Prostate gland (tissue), 2 donors: ENCODE data around the gene ARMH2. TPM values are rescaled to one million over a fixed set of nuclear protein-coding genes. Genes with fewer than 3 reads are reported as not detected.

Experiments
- DNase-seq: peaks from one replicate; pipeline ENCODE4 v3.0.0-alpha.2; 2019; ENCODE audit warnings: low spot score
- H3K27ac ChIP-seq, 2 donors: fragments of 200-600 bp; sonication (generic); 2 replicates each; pipeline ENCODE4 v1.5.1; 2017 to 2019
- H3K27me3 ChIP-seq: fragments of 200-600 bp; sonication (generic); replicated peaks from 2 replicates; pipeline ENCODE4 v1.5.1; 2019; ENCODE audit not compliant: insufficient read depth
- H3K36me3 ChIP-seq, 2 donors: fragments of 200-600 bp; sonication (generic); 1 replicate in 1 of 2; 2 replicates in 1 of 2; pipeline versions ENCODE4 v1.5.1 to v1.8.1; 2017 to 2019
- H3K4me1 ChIP-seq: fragments of 200-600 bp; sonication (generic); replicated peaks from 2 replicates; pipeline ENCODE4 v1.5.1; 2019
- H3K4me3 ChIP-seq, 2 donors: fragments of 200-600 bp; sonication (generic); 2 replicates each; pipeline ENCODE4 v1.5.1; 2017 to 2019
- H3K9me3 ChIP-seq: fragments of 200-600 bp; sonication (generic); 2 replicates; pipeline ENCODE4 v1.5.1; 2017
- CTCF ChIP-seq, 4 experiments: fragments of 200-600 bp in 2 of 4; fragments of 450-650 bp in 2 of 4; sonication (generic) in 2 of 4; IDR thresholded peaks; 1 replicate in 3 of 4; 2 replicates in 1 of 4; pipeline ENCODE4 v1.5.1; 2016 to 2019; ENCODE audit warnings: antibody characterized with exemption in 4 of 4, mild to moderate bottlenecking in 2 of 4, moderate library complexity in 2 of 4
- POLR2A ChIP-seq: fragments of 450-650 bp; IDR thresholded peaks from one replicate; pipeline ENCODE4 v1.6.1; 2016; ENCODE audit warnings: antibody characterized with exemption, mild to moderate bottlenecking
- POLR2AphosphoS5 ChIP-seq: sonication (generic); formaldehyde crosslinking; IDR thresholded peaks from one replicate; pipeline ENCODE4 v1.6.1; 2017; ENCODE audit warnings: antibody characterized with exemption
- WGBS: methylation state at CpG from one replicate; pipeline ENCODE4 v1.1.5; 2018; 5-methylcytosine and 5-hydroxymethylcytosine counted together
- intact Hi-C: fragments of 100-400 bp; cut with DNase I; formaldehyde crosslinking; loops from one replicate; pipeline ENCODE4 v1.14.2; 2022
- total RNA-seq, 2 donors: library from RNA; depleted of rRNA; stranded (reverse); fragments of >200 nt; gene quantifications; one replicate each; pipeline ENCODE4 v1.1.0, GENCODE V29; 2016

The ARMH2 gene
- total RNA-seq, 2 donors from 2014 or later = not detected

GRCh38 chr6:24827970-24828369 is 29.3 kb upstream of the ARMH2 start:
- 54% methylated on average over 8 of the region's 8 CpGs for WGBS
- H3K27me3 ChIP-seq = no peaks in the 10 kb centered on the region
- DNase-seq = no peak

GRCh38 chr6:24827162-24827561 is 28.4 kb upstream of the ARMH2 start:
- no peaks in the 10 kb centered on the region for H3K9me3 ChIP-seq
- no peaks in the 10 kb centered on the region for H3K4me1 ChIP-seq
- no peak overlapping the region for H3K27ac ChIP-seq
- H3K27me3 ChIP-seq = no peaks in the 10 kb centered on the region
- TF ChIP-seq POLR2AphosphoS5 (no peak), CTCF (IDR thresholded peaks at IDR 0.05) (no peak), POLR2A (no peak)
- intact Hi-C loops = no loop called here
- 49% methylated on average over 3 of the region's 3 CpGs for WGBS
- H3K4me3 ChIP-seq = no peak overlapping the region
- H3K36me3 ChIP-seq = no peaks in the 10 kb centered on the region
- DNase-seq = peak; percentile 29

More at GRCh38 chr6:24827970-24828369, 29.3 kb upstream of the ARMH2 start:
- intact Hi-C loops = no loop called here
- H3K36me3 ChIP-seq = no peaks in the 10 kb centered on the region
- H3K4me3 ChIP-seq = no peak overlapping the region
- no peak overlapping the region for H3K27ac ChIP-seq
- TF ChIP-seq CTCF (IDR thresholded peaks at IDR 0.05) (no peak), POLR2AphosphoS5 (no peak)
- no peaks in the 10 kb centered on the region for H3K4me1 ChIP-seq
- H3K9me3 ChIP-seq = no peaks in the 10 kb centered on the region

GRCh38 chr6:24825130-24825630 is 26.5 kb upstream of the ARMH2 start:
- WGBS = 55% methylated on average over 2 of the region's 2 CpGs
- no peak for DNase-seq
- Histone ChIP-seq H3K27ac (no peak overlapping the region), H3K27me3 (no peaks in the 10 kb centered on the region), H3K9me3 (no peaks in the 10 kb centered on the region), H3K36me3 (no peaks in the 10 kb centered on the region), H3K4me1 (no peaks in the 10 kb centered on the region), H3K4me3 (no peak overlapping the region)
- intact Hi-C loops = no loop called here
- TF ChIP-seq POLR2AphosphoS5 (no peak), CTCF (IDR thresholded peaks at IDR 0.05) (no peak), POLR2A (no peak)

GRCh38 chr6:24824142-24824938 is 25.6 kb upstream of the ARMH2 start:
- WGBS = 80% methylated on average over 6 of the region's 6 CpGs
- no peaks in the 10 kb centered on the region for H3K27me3 ChIP-seq
- intact Hi-C loops = no loop called here
- DNase-seq = no peak
- H3K36me3 ChIP-seq = no peaks in the 10 kb centered on the region
- H3K4me1 ChIP-seq = no peaks in the 10 kb centered on the region
- H3K9me3 ChIP-seq = no peaks in the 10 kb centered on the region
- no peak overlapping the region for H3K4me3 ChIP-seq
- TF ChIP-seq CTCF (IDR thresholded peaks at IDR 0.05) = no peak
- H3K27ac ChIP-seq = no peak overlapping the region

- Histone ChIP-seq H3K4me1 (no peaks in the 10 kb centered on the region), H3K36me3 (no peaks in the 10 kb centered on the region), H3K27ac (no peak overlapping the region), H3K4me3 (no peak overlapping the region), H3K27me3 (no peaks in the 10 kb centered on the region), H3K9me3 (no peaks in the 10 kb centered on the region)
- intact Hi-C loops = no loop called here
- TF ChIP-seq POLR2AphosphoS5 (no peak), CTCF (IDR thresholded peaks at IDR 0.05) (no peak), POLR2A (no peak)
- no peak for DNase-seq
- WGBS = 86% methylated on average over 2 of the region's 2 CpGs
Measured at GRCh38 chr6:24823185-24823584, 24.5 kb upstream of the ARMH2 start.
